Colonic mucosa (tissue), 4 donors: ENCODE data around the gene MAP2. TPM values are rescaled to one million over a fixed set of nuclear protein-coding genes. Genes with fewer than 3 reads are reported as not detected.

Experiments
- DNase-seq: peaks from one replicate; pipeline ENCODE4 v3.0.0-alpha.2; 2020
- H3K27ac ChIP-seq: fragments of 200-600 bp; one replicate; pipeline ENCODE4 v1.8.0; 2021
- H3K27me3 ChIP-seq: fragments of 200-600 bp; one replicate; pipeline ENCODE4 v1.8.0; 2021
- H3K36me3 ChIP-seq: fragments of 200-600 bp; one replicate; pipeline ENCODE4 v1.8.0; 2021
- H3K4me1 ChIP-seq: fragments of 200-600 bp; one replicate; pipeline ENCODE4 v1.8.0; 2021; ENCODE audit warnings: mild to moderate bottlenecking
- H3K4me3 ChIP-seq: fragments of 200-600 bp; one replicate; pipeline ENCODE4 v1.8.0; 2021
- H3K9ac ChIP-seq, 2 donors: one replicate each; pipeline ENCODE4 v1.7.0; 2013; ENCODE audit warnings: control low read depth in 2 of 2, low read depth in 2 of 2, low read length in 2 of 2
- H3K9me3 ChIP-seq: fragments of 200-600 bp; one replicate; pipeline ENCODE4 v1.8.0; 2021
- CTCF ChIP-seq: fragments of 200-600 bp; IDR thresholded peaks from one replicate; pipeline ENCODE4 v1.8.0; 2022; ENCODE audit warnings: antibody characterized with exemption, mild to moderate bottlenecking
- intact Hi-C: fragments of 100-400 bp; cut with DNase I; formaldehyde crosslinking; loops from one replicate; pipeline ENCODE4 v1.14.1; 2022
- total RNA-seq, 2 donors: library from RNA; stranded (reverse); fragmentation: NEBNext Ultra II Directional in 1 of 2; extraction: Animal tissue kit (Norgen Biotek cat#: 25700) in 1 of 2; gene quantifications; one replicate each; pipeline ENCODE4 v1.2.1, GENCODE V29; 2021
- donor health status: healthy.
- donor health status: DM: no; HTN: no; CAD: no.
- donor health status: DM: no; HTN: no; CAD: no.

Gene MAP2
- total RNA-seq, 2 donors from 2014 or later = 0.84 to 1.4 TPM

- no peak overlapping the region for H3K9ac ChIP-seq
- no peak for TF ChIP-seq CTCF
- intact Hi-C loops = no loop called here
- H3K27ac ChIP-seq = no peak overlapping the region
- H3K36me3 ChIP-seq = no peaks in the 10 kb centered on the region
- no peaks in the 10 kb centered on the region for H3K27me3 ChIP-seq
- H3K4me3 ChIP-seq = no peak overlapping the region
- no peak for DNase-seq
- H3K4me1 ChIP-seq = no peaks in the 10 kb centered on the region
- no peaks in the 10 kb centered on the region for H3K9me3 ChIP-seq
Observed at GRCh38 chr2:209519906-209520305, 96.1 kb downstream of the MAP2 start.

GRCh38 chr2:209523041-209523740 lies 99.3 kb downstream of the MAP2 start:
- Histone ChIP-seq H3K27ac (no peak overlapping the region), H3K9ac (no peak overlapping the region), H3K9me3 (no peaks in the 10 kb centered on the region), H3K4me3 (no peak overlapping the region), H3K27me3 (no peaks in the 10 kb centered on the region), H3K4me1 (no peaks in the 10 kb centered on the region), H3K36me3 (no peaks in the 10 kb centered on the region)
- intact Hi-C loops = no loop called here
- no peak for TF ChIP-seq CTCF
- DNase-seq = no peak

GRCh38 chr2:209523867-209524266 lies 100.0 kb downstream of the MAP2 start:
- Histone ChIP-seq H3K4me3 (no peak overlapping the region), H3K27me3 (no peaks in the 10 kb centered on the region), H3K27ac (no peak overlapping the region), H3K9me3 (no peaks in the 10 kb centered on the region), H3K36me3 (no peaks in the 10 kb centered on the region), H3K9ac (no peak overlapping the region), H3K4me1 (no peaks in the 10 kb centered on the region)
- DNase-seq = no peak
- TF ChIP-seq CTCF = no peak
- intact Hi-C loops = no loop called here

GRCh38 chr2:209525331-209525730 lies 101.5 kb downstream of the MAP2 start:
- intact Hi-C loops = no loop called here
- no peak for DNase-seq
- Histone ChIP-seq H3K27me3 (no peaks in the 10 kb centered on the region), H3K27ac (no peak overlapping the region), H3K36me3 (no peaks in the 10 kb centered on the region), H3K9me3 (no peaks in the 10 kb centered on the region), H3K9ac (no peak overlapping the region), H3K4me3 (no peak overlapping the region), H3K4me1 (no peaks in the 10 kb centered on the region)
- TF ChIP-seq CTCF = no peak

- TF ChIP-seq CTCF = no peak
Observed at GRCh38 chr2:209525834-209526281, 102.0 kb downstream of the MAP2 start.

More at GRCh38 chr2:209525834-209526281, 102.0 kb downstream of the MAP2 start:
- no peak for DNase-seq
- no peak overlapping the region for H3K4me3 ChIP-seq
- H3K4me1 ChIP-seq = no peaks in the 10 kb centered on the region
- intact Hi-C loops = no loop called here
- no peaks in the 10 kb centered on the region for H3K36me3 ChIP-seq
- no peaks in the 10 kb centered on the region for H3K27me3 ChIP-seq
- H3K9me3 ChIP-seq = no peaks in the 10 kb centered on the region
- no peak overlapping the region for H3K27ac ChIP-seq
- no peak overlapping the region for H3K9ac ChIP-seq
